ENCODE measurements around the gene HCFC1.

HCFC1 gene

DNA sequence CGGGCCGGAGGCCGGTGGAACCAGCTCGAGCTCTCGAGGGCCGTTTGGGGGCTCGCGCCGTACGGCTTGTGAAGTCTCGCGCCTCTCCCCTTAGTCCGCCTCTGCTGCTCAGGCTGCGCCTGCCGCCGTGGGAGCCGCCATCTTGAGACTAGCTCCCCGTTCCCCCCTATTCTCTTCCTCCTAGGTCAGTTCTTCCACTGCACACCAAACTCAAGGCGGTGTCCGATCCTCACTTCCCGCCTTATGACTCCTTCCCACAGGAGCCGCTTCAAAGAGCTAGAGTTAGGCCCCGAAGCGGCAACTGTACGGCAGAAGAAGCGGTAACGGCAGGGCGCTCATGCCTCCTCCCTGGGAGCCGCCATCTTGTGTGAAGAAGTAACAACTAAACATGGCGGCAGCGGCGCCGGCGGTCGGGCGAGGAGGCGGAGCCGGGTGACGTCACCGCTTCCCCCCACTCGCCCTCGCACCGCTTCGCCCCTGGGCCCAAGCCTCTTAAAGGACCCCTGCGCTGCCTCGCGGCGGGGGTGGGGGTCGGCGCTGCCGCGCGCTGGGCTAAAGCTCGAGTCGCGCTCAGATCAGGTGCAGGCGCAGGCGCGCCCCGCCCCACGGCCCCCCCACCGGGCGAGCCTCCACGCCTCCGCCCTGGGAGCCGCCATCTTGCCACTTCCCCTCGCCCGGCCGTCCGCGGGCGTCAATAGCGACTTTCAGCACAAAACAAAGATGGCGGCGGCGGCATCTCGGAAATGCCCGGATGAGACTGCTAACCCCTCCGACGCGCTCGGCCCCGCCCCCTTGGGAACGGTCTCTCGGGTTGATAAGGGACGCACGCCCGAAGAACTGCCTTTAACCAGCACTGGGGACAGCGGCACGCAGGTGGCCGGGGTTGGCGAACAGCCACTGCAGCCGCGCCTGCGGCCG lies at the start of gene HCFC1:
TSS of gene HCFC1 (minus strand) at position 369 of the 918 bp plus-strand sequence. CDS start 978 bp downstream, outside the sequence.
- DNase-seq, result peak; percentile 81 to 88

DNA sequence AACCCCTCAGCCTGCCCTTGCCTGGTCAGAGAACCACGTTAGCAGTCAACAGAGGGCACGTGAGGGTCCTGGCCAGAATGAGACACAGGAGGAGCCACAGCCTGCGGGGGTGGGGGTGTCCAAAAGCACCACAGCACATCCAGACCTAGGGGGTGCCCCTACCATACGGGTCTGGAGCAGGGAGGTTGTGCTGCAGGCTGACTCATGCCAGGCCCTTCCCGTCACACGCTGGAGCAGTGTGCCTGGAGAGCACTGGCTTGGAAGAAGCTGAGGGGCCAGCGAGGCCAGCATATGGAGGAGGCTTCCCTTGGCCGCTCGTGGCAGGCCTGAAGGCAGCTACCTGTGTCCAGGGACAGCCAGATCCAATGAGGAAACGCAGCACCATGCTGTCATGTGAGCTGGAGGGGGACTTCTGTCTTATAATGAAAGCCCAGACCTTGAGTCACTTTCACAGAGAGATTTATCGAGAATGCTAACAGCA lies 49.6 kb upstream of the HCFC1 start:
- no peak for DNase-seq

DNA sequence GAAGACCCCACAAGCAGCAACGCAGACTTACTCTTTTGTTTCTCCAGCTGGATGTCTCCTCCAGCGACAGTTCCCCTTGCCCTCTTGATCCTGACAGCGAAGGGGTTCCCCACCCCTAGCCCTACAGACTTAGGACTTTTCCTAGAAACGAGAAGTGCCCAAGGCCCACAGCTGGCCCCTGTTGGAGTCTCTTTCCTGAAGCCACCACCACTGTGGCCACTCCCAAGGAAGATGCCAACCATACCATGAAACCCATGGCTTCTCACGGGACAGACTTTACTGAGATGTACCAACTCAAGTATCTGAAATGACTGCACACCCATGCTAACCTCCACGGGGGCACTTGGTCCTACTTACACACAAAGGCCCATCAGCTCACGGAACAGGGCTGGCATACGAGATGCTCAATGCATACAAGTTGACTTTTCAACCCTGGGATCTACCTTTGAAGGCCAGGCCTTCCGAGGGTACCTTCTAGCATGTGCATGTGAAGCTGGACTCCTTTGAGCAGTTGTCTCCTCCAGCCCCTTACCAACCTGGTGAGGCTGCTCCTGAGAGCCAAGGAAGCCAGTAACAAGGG lies 49.0 kb upstream of the HCFC1 start:
- DNase-seq, result no peak

DNA sequence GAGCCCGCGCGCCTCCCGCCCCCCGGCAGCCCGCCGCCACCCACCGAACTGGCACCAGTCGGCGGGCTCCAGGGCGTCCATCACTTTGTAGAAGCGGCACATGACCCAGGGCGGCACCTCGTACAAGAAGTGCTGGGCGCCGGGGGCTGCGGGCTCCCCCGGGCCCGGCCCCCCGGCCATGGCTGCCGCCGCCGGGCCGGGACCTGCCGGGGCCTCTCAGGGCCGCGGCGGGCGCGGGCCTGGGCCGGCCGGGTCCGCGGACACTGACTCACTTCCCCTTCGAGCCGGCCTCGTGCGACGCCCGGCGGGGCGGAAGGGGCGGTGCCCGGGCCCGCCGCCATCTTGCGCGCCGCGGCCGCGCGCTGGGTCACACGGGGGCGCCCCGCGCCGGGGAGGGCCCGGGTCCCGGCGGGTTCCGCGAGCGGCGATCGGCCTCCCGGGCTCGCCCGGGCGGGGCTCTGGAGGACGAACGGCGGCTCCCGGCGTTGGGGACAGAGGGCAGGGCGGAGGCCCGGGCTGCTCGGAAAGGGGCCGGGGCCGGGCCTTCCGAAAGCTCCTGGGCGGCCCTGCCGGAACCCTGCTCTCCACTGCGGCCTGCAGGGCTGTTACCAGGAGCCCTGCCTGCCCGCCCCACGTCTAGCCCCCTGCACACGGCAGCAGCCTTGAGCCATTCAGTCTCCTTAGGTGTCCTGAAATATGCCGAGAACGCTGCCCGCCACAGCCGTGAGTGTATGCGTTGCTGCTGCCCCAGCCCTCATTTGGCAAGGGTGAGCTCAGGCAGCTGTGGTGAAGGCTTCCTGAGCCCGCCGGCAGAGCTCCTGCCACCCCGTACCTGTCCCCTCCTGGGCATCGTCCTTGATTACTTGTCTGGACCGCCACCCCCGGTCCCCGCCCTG lies 48.3 kb upstream of the HCFC1 start, which contains the start of gene IRAK1:
TSS of gene IRAK1 (minus strand) at position 270 of the 896 bp plus-strand sequence. CDS start at position 180, 90 bp downstream.
- DNase-seq, result peak; percentile 48 to 60

DNA sequence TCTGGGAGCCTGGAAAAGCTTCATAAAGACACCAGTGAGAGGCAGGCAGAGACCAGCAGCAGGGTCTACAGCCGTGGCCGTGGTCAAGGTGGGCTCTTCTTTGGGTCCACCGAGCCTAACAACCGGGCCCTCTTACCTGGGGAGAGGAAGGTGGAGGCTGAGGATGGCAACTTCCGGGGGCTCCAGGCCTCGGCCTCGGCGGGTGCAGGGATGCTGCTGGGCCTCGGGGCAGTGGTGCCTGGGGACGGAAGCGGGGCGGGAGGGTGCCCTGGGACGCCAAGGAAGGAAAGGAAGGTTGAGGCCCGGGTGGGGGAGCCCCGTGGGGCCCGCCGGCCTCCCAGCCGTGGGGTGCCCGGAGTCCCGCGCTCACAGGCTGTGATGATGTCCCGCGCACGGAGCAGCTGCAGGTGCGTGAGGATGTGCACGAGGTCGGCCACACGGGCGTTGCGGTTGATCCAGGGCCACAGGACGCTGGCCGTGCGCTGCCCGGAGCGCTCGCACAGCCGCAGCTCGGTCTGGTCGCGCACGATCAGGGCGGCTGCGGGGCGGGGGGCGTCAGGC lies 47.5 kb upstream of the HCFC1 start:
- DNase-seq, result no peak

DNA sequence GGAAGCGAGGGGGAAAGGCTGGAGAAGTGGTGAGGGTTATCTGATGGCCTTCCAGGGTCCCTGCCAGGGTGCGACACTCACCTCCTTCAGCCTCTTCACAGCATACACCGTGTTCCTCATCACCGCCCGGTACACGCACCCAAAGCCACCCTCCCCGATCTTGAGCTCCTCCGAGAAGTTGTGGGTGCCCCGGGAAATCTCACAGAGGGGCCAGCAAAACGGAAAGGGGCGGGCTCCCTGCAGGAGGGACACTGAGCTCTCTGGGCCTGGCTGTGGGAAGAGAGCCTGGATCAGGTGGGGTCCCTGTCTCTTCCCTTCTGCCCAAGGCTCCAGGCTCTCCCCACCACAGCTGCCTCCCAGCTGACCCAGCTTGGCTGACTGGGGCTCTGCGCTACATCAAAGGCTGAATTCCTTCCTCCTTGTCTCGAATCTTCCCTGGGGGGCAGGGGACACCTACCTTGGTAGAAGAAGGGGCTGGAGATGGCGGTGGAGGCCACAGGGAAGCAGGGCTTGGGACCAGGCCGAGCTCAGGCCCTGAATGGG lies 47.0 kb upstream of the HCFC1 start:
- no peak for DNase-seq

DNA sequence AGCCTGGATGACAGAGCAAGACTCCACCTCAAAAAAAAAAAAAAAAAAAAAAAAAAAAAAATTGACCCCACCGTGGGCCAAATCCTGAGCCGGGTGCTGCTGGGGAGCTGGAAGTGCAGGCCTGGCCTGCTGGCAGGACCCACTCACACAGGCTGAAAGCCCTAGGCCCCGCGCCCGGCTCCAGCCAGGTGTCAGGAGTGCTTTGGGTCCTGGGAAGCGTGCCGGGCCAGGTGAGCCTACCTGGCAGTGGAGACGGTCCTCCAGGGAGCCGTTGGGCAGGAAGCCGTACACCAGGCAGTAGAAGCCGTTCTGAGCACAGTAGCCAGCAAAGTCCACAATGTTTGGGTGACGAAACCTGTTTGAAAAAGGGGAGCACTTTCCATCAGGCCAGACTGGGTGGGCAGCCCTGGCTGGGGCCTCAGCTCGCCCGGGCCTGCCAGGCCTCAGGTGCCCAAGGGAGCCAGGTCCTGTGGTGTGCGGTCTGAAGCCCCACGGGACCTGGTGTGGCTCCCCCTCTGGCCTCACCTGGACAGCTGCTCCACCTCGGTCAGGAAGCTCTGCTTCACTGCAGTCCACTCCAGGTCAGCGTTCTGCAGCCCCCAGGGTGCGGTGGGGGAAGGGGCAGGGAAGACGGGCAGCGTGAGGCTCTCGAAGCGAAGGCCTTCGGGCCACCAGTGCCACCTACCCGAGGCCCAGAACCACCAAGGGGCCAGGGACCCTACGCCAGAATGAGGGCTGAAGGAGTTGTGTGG lies 46.3 kb upstream of the HCFC1 start:
- no peak for DNase-seq

DNA sequence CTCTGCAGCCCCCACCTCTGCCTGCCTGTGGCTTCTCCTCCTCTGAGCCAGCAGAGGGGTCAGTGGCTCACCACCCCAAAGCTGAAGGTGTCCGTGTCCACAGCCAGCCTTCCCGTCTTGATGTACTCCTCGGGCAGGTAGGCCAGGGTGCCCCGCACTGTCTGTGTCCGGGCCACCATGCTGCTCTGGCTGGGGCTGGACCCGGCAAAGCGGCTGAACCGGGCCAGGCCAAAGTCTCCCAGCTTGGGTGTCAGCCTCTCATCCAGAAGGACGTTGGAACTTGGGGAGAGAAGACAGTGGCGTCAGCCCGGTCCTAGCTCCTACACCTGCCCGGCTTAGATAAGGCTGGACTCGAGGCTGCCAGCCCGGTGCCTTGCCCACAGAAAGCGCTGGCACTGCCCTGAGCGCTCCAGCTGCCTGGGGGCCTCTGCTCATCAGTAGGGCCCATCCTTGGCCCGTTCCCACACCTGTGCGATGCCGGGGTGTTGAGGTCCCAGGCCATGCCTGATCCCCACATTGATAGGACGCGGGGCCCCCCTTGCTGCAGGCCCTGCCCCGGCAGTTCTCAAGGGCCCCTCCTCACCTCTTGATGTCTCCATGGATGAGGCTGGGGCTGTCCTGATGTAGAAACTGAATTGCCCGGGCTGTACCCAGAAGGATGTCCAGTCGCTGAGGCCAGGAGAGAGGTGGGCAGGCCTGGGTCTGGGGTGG lies 44.9 kb upstream of the HCFC1 start:
- DNase-seq, result no peak

DNA sequence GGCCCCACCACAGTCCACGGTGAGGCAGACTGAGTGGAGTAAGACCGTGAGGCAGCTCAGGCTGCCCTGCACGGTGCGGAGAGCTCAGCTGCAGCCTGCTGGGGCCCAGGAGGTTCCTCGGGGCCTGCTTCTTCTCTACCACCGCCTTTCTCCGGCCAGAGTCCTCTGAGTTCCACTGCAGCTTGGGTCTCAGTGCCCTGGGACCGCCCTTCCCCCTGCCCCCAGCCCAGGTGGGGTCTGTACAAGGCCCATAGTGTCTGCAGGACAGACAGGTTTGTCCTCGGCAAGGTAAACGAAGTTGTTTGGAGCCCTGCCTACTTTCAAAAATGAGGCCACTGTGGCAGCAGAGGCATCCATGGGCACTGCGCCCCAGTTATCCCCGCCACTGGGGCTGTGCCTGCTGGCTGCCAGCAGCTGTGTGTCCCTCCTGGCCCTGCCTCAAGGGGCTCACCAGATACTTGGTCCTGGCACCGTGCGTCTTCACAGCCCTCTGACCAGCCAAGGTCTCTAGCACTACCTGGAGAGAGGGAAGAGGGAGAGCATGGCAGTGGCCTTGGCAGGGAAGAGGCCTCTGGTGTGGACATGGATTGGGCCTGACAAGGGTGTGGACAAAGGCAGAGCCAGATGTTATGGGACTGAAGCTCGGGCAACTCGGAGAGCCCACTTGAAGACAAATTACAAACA lies 44.1 kb upstream of the HCFC1 start:
- no peak for DNase-seq

DNA sequence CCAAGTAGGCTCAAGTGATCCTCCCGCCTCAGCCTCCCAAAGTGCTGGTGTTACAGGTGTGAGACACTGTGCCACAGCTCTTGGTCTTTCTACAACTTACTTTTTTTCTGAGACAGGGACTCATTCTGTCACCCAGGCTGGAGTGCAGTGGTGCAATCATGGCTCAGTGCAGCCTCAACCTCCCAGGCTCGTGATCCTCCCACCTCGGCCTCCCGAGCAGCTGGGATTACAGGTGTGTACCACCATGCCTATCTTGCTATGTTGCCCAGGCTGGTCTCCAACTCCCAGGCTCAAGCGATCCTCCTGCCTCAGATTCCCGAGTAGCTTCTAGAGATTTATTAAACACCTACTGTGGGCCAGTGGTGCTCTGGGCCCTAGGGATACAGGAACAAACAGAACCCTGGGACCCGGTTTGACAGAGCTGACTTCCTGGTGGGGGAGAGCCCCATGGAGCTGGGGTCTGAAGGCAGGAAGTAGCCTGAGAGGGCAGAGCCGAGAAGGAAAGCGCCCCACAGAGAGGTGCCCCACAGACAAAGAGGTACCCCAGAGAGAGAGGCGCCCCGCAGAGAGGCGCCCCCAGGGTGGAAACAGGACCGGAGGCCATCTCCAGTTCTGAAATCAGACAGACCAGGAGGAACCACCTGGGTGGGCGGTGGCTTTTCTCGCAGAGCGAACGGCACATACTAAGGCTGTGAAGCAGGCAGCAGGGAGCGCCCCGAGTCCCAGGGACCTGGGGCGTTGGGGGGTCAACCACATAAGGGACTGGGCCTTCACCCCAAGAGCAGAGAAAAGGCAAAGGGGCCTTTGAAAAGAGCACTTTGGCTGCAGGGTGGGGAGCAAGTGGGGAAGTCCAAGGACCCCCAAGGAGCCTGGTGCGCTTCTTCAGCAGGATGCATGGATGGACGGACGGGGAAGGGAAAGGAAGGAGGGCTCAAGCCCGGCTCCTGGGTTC lies 43.1 kb upstream of the HCFC1 start:
- DNase-seq, result no peak

DNA sequence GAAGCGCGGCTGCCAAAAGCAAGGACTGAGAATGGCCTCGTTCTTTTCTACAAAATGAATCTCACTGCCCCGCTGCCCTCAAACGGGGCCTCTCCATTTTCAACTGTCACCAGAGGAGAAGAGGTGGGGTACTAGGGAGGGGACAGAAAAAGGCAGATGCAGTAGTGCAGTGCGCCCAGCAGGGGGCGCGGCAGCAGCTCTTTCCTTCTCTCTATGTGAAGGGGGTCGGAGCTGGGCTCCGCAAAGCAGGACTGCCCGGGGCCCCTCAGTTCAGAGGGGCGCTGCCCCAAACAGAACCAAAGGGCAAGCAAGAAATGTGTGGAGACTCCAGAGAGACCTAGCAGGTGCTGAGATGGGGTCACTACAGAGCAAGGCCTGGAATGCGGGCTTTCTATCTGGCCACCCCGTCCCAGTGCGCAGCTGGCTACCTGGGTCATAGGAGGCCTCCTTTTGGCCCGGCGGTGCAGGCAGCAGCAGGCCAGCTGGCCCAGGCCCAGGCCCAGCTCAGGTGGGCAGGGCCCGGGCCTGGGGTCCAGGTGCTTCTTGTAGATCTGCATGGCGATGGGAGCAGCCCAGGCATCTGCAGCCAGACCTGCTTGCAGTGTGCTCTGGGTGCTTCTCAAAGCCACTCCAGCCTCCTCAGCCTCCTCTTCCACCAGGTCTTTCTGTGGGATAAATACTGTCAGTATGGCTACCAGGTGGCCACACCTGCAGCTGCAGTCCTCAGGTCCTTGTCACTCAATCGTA lies 42.2 kb upstream of the HCFC1 start:
- DNase-seq, result peak; percentile 24 to 35

DNA sequence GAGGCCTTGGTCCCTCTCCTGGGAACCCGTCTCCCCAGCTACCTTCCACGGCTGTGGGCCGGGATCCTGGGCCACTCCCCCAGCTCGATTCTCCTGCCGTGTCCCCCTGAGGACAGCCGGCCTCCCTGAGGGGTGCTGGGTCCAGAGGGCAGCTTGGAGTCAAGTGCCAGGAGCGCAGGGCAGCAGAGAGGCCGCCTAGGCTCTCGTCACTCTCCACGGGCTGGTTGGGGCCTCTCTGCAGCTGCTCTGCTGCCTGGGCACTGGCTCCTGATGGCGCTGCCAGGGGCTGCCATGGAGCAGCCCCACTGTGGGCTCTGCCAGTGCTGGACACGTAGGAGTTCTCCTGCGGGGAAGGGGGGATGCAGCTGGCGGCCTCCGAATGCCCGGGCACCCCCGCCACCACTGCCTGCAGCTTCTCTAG lies 41.4 kb upstream of the HCFC1 start:
- no peak for DNase-seq

DNA sequence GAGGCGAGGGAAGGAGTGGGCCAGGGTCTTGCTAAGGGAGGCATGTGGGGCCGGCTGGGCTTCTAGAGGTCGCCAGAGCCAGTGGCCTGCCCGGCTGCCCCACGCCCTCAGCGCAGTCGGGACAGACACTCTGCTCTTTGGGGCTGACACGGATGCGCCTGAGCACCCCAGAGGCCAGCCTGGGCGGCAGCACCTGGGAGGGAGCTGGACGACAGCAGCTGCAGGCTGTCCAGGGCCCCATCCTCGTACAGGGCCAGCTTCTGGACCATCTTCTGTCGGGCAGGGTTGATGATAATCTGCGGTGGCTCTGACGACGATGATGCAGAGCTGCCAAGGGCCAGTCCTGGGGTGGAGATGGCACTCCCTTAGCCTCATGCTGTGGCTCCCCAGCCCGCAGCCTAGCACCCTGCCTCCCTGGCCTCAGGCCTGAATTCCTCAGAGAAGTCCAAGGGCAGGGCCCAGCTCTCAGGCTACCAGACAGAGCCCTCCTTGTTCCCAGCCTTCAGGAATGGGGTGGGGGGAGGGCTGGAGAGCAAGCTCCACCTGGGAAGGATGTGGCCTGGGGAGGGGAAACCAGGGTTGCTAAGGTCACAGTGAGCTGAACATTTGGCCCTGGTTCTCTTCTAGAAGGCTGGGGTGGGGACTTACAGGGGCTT lies 40.8 kb upstream of the HCFC1 start:
- no peak for DNase-seq

DNA sequence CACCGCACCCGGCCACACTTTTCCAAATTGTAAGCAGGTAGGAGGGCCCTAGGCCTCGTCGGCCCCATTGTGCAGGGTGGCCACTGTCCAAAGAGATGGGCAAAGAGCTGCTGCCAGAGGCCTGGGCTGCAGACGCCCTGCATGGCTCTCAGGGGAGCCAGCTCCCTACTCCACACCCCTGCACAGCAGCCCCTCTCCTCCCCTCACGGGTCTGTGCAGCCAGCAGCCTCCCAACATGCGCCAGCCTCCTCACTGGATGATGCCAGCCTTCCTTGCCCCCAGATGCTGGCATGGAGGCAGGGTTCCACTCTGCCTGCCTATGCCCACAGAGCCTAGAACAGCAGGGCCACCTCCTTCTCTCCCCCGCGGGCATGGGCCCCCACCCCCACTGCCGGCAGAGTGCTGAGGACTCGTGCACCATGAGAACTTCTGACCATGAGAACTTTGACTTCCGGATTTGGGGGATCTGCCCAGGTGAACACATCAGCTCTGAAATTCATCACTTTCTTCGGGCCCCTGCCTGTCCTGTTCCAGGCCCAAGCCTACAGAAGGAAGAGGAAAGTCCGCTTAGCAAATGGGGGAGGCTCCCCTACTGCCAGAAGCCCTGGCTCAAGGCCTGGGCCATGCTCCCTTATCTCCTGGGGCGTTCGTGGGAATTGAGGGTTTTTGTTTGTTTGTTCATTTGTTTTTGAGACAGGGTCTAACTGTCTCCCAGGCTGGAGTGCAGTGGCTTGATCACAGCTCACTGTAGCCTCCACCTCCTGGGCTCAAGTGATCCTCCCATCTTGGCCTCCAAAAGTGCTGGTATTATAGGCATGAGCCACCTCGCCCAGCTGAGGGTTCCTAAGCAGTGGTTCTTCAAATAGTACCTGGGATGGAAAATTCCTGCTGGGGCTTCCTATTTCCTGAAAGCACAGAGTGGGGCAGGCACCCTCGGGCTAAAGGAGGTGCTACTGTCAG lies 40.0 kb upstream of the HCFC1 start:
- no peak for DNase-seq

DNA sequence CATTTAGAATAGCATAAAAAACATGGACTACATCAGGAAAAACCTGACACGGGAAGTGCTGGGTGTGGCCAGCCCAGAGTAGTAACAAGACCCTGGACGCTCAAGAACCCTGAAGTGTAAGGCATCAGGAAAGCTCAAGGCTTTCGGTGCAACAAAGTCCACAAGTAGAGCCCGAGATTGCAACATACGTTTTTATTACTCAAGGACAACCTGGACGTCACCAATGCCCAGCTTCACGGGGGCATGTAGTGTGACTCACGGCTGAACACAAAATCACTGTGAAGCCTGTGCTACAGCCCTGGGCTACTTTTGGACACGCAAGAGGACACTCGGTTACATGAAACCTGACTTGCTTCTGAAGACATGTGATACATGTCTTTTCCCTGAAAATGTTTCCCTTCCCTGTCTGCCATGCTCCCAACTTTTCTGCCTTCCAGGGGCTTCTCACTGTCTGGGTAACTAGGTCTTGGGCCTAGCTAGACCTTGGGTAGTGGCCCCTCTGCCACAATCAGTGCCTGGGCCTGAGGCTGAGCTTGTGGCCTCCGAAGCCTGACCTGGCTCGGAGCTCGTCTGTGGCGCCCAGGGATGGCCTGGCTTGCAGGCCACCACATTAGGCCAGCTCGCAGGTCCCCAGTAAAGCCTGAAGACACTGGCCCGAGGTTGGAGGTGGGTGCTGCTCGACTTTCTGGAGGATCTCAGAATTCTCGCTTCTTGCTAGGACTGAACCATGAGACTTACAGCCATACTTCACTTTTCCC lies 38.9 kb upstream of the HCFC1 start:
- DNase-seq, result no peak

DNA sequence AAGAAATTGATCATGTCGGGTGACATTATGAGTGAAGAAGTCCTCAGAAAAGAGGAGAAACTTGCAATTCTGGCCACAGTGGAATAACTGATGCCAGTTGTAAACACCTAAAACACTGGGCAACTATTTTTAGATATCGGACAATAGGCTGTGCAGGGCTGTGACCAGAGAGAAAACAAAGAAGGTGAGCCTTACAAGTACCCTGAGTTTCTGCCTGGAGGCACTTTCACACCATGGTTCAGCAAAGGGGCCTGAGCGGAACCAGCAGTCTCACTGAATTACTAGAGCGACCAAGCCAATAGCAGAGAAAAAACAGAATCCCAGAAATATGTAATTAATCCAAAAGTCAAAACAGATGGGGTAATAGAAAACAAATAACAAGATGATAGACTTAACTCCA lies 36.9 kb upstream of the HCFC1 start:
- DNase-seq, result no peak

All from stimulated activated CD4-positive, alpha-beta T cell treated with anti-CD3 and anti-CD28 coated beads, Interleukin-4, amount 100 ng/mL, for 4 hours (primary cell).